Measurements from ENCODE around the gene MMADHC. TPM values are rescaled to one million over a fixed set of nuclear protein-coding genes. Genes with fewer than 3 reads are reported as not detected.
"Not testable (repeated sequence)": the region's sequence is repeated elsewhere in the genome, so short reads cannot be mapped to it uniquely, and the experiment has no call there.

The MMADHC gene
- total and polyA plus RNA-seq, 9 donors: 84.0 to 125 (median 108) TPM

DNA sequence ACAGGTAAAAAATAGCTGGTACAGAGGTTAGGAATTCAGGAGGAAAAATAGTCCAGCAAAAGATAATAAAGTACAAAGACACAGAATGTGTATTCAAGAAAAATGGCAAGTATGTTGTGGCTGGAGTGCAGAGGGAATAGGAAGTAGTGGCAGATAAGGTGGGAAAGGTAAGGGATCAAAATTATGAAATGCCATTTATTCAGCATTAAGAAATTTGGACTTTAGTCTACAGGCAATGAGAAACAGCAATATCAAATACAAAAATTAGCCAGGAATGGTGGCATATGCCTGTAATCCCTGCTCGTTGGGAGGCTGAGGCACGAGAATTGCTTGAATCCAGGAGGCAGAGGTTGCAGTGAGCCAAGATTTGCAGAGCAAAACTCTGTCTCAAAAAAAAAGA, 10.3 kb downstream of the MMADHC start:
- Histone ChIP-seq H3K27me3 (ENCODE audit: control insufficient read depth, insufficient read depth, low read length) (no peaks in the 10 kb centered on the region), H3K4me1 (ENCODE audit: control insufficient read depth, insufficient read depth, low read length) (no peaks in the 10 kb centered on the region), H3K9me3 (replicated peaks; ENCODE audit: control insufficient read depth, low read depth, low read length) (no peaks in the 10 kb centered on the region), H3K4me3 (ENCODE audit: low read length) (no peak overlapping the region), H3K27ac (ENCODE audit: low read length) (no peak overlapping the region), H3K36me3 (ENCODE audit: control insufficient read depth, insufficient read depth, low read length) (peaks cover 33% of the 10 kb centered on the region)
- no peak for DNase-seq
- no CpG with 5 or more reads among the region's 2 CpGs for WGBS (ENCODE audit: insufficient coverage)

DNA sequence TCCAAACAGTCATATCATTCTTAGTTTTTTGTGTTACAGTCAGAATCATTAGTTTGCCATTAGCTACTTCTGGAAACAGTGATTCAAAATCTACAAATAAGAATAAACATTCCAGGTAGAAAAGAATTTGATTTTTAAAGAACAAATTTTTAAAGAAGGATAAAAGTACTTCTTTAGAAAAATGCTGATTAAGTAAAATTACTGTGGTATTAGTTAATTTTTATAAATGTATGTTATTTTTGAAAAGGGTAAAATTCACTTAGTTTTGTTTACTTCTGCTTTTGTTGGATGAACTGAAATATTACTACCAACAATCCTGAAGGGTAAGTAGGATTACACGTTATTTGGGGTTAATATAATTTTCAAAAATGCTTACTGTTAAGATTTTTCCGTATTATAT, 11.8 kb downstream of the MMADHC start:
- Histone ChIP-seq H3K36me3 (ENCODE audit: control insufficient read depth, insufficient read depth, low read length) (peaks cover 28% of the 10 kb centered on the region), H3K27ac (ENCODE audit: low read length) (no peak overlapping the region), H3K4me3 (ENCODE audit: low read length) (no peak overlapping the region), H3K4me1 (ENCODE audit: control insufficient read depth, insufficient read depth, low read length) (no peaks in the 10 kb centered on the region), H3K9me3 (replicated peaks; ENCODE audit: control insufficient read depth, low read depth, low read length) (no peaks in the 10 kb centered on the region), H3K27me3 (ENCODE audit: control insufficient read depth, insufficient read depth, low read length) (no peaks in the 10 kb centered on the region)
- no peak for DNase-seq
- no CpG with 5 or more reads among the region's 2 CpGs for WGBS (ENCODE audit: insufficient coverage)

DNA sequence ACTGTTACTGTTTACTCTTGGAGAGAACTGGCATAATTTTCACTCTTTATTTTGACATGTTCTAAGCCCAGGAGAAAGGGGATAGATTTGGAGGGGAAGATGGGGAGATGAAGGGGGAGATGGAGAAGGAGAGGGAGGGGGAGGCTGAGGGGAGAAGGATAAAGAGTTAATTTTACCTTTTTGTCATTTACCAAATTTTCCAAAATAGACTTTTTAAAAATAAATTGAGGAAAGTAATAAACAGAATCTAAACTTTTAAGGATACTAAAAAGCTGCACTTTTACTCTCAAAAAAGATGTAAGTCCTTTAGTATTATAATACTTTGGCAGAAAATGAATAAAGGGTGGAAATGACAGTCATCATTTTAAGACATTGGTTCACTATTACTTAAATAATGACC, 12.3 kb downstream of the MMADHC start:
- no peaks in the 10 kb centered on the region for H3K9me3 ChIP-seq (replicated peaks; ENCODE audit: control insufficient read depth, low read depth, low read length)
- H3K27ac ChIP-seq (ENCODE audit: low read length): no peak overlapping the region
- no peak for DNase-seq
- no peaks in the 10 kb centered on the region for H3K4me1 ChIP-seq (ENCODE audit: control insufficient read depth, insufficient read depth, low read length)
- no peaks in the 10 kb centered on the region for H3K27me3 ChIP-seq (ENCODE audit: control insufficient read depth, insufficient read depth, low read length)
- no peak overlapping the region for H3K4me3 ChIP-seq (ENCODE audit: low read length)
- peaks cover 25% of the 10 kb centered on the region for H3K36me3 ChIP-seq (ENCODE audit: control insufficient read depth, insufficient read depth, low read length)

DNA sequence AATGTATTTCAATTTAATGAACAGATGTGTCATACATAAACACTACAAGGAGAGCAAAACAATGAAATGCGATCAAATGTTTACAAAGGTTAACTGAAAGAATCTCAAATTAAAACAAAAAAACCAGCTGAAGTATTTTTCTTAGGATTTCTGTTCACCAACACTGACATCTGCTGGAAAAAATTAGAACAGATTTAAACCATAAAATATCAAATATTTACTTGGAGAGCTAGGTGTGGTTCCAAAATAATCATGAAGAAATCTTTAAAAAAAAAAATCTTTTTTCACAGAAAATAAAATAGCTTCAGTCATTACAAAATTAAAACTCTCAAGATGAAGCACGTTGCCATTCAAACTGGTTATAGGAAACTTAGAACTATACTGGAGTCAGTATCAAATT, 13.8 kb downstream of the MMADHC start:
- no peaks in the 10 kb centered on the region for H3K9me3 ChIP-seq (replicated peaks; ENCODE audit: control insufficient read depth, low read depth, low read length)
- H3K27ac ChIP-seq (ENCODE audit: low read length): no peak overlapping the region
- H3K27me3 ChIP-seq (ENCODE audit: control insufficient read depth, insufficient read depth, low read length): no peaks in the 10 kb centered on the region
- no peak overlapping the region for H3K4me3 ChIP-seq (ENCODE audit: low read length)
- peaks cover 24% of the 10 kb centered on the region for H3K36me3 ChIP-seq (ENCODE audit: control insufficient read depth, insufficient read depth, low read length)
- no peak for DNase-seq
- H3K4me1 ChIP-seq (ENCODE audit: control insufficient read depth, insufficient read depth, low read length): no peaks in the 10 kb centered on the region
- WGBS (ENCODE audit: insufficient coverage): no CpG with 5 or more reads among the region's 2 CpGs

DNA sequence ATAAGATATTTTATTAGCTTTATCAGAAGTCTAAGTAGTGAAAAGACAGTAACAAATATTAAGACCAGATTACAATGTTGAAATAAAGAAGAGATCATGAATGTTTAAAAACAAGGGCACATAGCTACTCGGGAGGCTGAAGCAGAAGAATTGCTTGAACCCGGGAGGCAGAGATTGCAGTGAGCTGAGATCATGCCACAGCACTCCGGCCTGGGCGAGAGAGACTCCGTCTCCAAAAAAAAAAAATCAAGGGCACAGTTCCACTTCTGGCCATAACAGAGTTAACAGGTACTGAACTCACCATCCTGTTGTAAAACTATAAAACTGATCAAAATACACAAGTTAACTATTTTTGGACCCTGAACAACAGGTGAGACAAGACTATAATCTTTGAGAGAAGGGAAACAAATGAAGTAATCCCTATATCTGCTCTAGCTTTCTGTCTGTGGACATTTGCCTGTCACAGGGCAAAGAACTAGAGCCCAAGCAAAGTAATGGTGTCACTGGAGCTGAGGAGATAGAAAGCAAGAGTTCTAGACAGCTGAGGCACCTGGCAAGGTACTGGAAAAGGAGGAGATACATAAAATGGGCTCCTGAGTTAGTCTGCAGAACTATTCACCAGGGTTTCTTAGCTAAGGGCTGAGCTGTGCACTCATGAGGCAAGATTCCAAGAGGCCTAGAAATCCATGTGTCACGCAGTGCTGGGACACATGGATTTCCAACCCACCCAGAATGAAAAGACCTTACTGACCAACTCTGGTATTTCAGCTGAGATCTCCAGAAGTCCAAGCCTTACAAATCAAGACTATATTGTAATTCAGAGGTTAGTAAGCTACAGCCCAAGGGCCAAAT, 15.2 kb downstream of the MMADHC start:
- Histone ChIP-seq H3K27me3 (ENCODE audit: control insufficient read depth, insufficient read depth, low read length) (no peaks in the 10 kb centered on the region), H3K36me3 (ENCODE audit: control insufficient read depth, insufficient read depth, low read length) (peaks cover 27% of the 10 kb centered on the region), H3K9me3 (replicated peaks; ENCODE audit: control insufficient read depth, low read depth, low read length) (no peaks in the 10 kb centered on the region), H3K4me3 (ENCODE audit: low read length) (no peak overlapping the region), H3K4me1 (ENCODE audit: control insufficient read depth, insufficient read depth, low read length) (no peaks in the 10 kb centered on the region), H3K27ac (ENCODE audit: low read length) (peak overlapping the region; percentile 43)
- 92% methylated on average over 5 of the region's 6 CpGs for WGBS (ENCODE audit: insufficient coverage)
- no peak for DNase-seq

DNA sequence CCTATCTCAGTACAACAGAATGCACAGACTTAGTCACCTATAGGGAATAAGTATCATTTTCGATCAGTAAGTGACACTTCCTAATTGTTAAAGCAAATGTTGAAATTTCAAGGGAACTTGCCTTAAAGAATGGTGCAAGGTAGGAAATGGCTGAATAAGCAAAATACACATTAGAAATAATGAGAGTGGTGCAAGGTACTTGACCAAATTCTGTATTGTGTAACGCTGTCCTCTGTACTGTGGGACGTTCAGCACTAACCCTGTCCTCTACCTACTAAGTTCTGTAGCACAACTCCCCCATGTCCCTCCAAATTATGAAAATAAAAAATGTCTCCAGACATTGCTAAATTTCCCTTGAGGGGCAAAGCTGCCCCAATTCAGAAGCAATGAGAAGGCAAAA, 19.4 kb downstream of the MMADHC start:
- no peaks in the 10 kb centered on the region for H3K27me3 ChIP-seq (ENCODE audit: control insufficient read depth, insufficient read depth, low read length)
- H3K4me3 ChIP-seq (ENCODE audit: low read length): no peak overlapping the region
- DNase-seq: no peak
- peaks cover 19% of the 10 kb centered on the region for H3K36me3 ChIP-seq (ENCODE audit: control insufficient read depth, insufficient read depth, low read length)
- no peaks in the 10 kb centered on the region for H3K4me1 ChIP-seq (ENCODE audit: control insufficient read depth, insufficient read depth, low read length)
- H3K27ac ChIP-seq (ENCODE audit: low read length): no peak overlapping the region
- WGBS (ENCODE audit: insufficient coverage): 80% methylated on average over 1 of the region's 3 CpGs
- no peaks in the 10 kb centered on the region for H3K9me3 ChIP-seq (replicated peaks; ENCODE audit: control insufficient read depth, low read depth, low read length)

DNA sequence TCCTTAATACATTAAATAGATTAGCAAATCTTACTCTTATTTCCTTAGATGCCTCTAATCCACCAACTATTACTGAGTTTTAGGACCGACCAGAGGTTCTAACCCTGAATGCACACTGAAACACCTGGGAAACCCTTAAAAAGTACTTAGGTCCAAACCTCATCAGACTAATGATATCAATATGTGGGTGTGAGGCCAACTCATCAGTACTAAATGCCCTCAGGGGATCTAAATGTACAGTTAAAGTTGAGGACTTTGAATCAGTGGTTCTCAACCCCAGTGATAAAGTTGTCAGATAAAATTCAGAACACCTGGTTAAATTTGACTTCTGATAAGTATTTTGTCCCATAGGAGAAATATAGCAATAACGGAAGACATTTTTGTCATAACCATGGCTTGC, 20.9 kb downstream of the MMADHC start:
- Histone ChIP-seq H3K9me3 (replicated peaks; ENCODE audit: control insufficient read depth, low read depth, low read length) (no peaks in the 10 kb centered on the region), H3K36me3 (ENCODE audit: control insufficient read depth, insufficient read depth, low read length) (peaks cover 11% of the 10 kb centered on the region), H3K27me3 (ENCODE audit: control insufficient read depth, insufficient read depth, low read length) (no peaks in the 10 kb centered on the region), H3K4me3 (ENCODE audit: low read length) (no peak overlapping the region), H3K27ac (ENCODE audit: low read length) (no peak overlapping the region), H3K4me1 (ENCODE audit: control insufficient read depth, insufficient read depth, low read length) (no peaks in the 10 kb centered on the region)
- no peak for DNase-seq
- no CpG with 5 or more reads among the region's 2 CpGs for WGBS (ENCODE audit: insufficient coverage)

DNA sequence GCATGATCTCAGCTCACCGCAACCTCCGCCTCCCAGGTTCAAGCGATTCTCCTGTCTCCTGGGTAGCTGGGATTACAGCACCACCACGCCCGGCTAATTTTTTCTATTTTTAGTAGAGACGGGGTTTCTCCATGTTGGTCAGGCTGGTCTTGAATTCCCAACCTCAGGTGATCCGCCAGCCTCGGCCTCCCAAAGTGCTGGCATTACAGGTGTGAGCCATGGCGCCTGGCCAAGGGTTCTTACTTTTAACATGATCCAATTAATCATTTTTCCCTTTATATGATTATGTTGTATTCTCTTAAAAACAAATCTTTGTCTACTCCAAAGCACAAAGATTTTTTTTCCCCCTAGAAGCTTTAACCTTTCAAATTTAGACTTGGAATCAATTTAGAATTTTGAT, 21.9 kb downstream of the MMADHC start:
- H3K36me3 ChIP-seq (ENCODE audit: control insufficient read depth, insufficient read depth, low read length): peaks cover 11% of the 10 kb centered on the region
- no CpG with 5 or more reads among the region's 9 CpGs for WGBS (ENCODE audit: insufficient coverage)
- H3K27ac ChIP-seq (ENCODE audit: low read length); H3K4me1 ChIP-seq (ENCODE audit: control insufficient read depth, insufficient read depth, low read length); H3K27me3 ChIP-seq (ENCODE audit: control insufficient read depth, insufficient read depth, low read length); H3K9me3 ChIP-seq (replicated peaks; ENCODE audit: control insufficient read depth, low read depth, low read length); H3K4me3 ChIP-seq (ENCODE audit: low read length); DNase-seq: not testable (repeated sequence)

DNA sequence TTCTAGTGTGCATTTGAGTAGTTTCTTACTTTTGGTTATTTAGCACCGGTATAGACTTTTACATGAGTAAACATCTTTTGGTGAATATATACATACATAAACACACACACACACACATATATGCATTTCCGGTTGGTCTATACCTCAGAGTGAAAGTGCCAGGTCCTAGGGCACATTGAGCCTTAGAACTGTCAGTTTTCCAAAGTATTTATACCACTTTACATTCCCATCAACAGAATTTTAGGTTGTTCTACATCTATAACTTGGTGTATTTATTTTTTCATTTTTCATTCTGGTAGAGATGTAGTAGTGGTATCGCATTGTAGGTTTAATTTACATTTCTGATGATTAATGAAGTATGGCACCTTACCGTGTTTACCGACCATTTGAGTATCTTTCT, 22.6 kb downstream of the MMADHC start:
- Histone ChIP-seq H3K36me3 (ENCODE audit: control insufficient read depth, insufficient read depth, low read length) (peaks cover 11% of the 10 kb centered on the region), H3K9me3 (replicated peaks; ENCODE audit: control insufficient read depth, low read depth, low read length) (no peaks in the 10 kb centered on the region), H3K4me3 (ENCODE audit: low read length) (no peak overlapping the region), H3K27ac (ENCODE audit: low read length) (no peak overlapping the region), H3K4me1 (ENCODE audit: control insufficient read depth, insufficient read depth, low read length) (no peaks in the 10 kb centered on the region), H3K27me3 (ENCODE audit: control insufficient read depth, insufficient read depth, low read length) (no peaks in the 10 kb centered on the region)
- DNase-seq: no peak
- no CpG with 5 or more reads among the region's 5 CpGs for WGBS (ENCODE audit: insufficient coverage)

DNA sequence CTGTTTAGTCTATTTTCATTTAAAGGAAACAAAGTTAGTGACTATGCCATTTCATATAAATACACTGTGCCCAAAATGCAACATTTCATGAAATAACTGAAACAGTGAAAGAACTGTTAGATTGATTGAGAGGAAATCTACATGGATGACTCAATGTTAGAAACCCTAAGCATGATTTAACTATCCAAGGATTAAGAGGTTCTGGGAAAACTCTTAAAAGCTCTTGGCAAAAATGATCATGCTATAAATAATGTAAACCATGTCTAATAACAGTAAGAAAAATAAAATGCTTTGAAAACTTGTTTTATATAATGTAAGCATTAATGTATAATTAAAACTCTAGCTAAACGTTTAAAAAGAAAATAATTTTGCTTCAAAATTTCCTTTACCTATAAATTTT, 23.5 kb downstream of the MMADHC start:
- Histone ChIP-seq H3K4me1 (ENCODE audit: control insufficient read depth, insufficient read depth, low read length) (no peaks in the 10 kb centered on the region), H3K27me3 (ENCODE audit: control insufficient read depth, insufficient read depth, low read length) (no peaks in the 10 kb centered on the region), H3K9me3 (replicated peaks; ENCODE audit: control insufficient read depth, low read depth, low read length) (no peaks in the 10 kb centered on the region), H3K27ac (ENCODE audit: low read length) (no peak overlapping the region), H3K4me3 (ENCODE audit: low read length) (no peak overlapping the region), H3K36me3 (ENCODE audit: control insufficient read depth, insufficient read depth, low read length) (peaks cover 9% of the 10 kb centered on the region)
- WGBS (ENCODE audit: insufficient coverage): no CpG with 5 or more reads among the region's 1 CpG
- no peak for DNase-seq

DNA sequence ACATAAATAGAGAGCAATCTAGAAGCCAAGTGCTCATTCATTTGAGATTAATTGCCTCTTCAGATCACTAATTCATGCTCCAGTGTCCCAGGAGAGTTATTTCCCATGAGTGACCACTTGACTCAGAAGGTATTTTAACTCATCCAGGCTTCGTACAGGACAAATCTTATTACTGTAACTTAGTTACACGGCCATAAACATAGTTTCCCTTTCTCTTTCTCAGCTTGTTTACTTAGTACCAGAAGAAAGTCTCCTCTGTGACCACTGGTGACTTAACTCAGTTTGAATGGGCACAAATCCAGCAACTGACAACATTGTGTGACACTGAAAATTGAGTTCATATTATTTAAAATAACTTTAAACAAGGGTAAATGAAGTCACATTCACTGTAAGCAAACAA, 25.3 kb downstream of the MMADHC start:
- DNase-seq: no peak
- WGBS (ENCODE audit: insufficient coverage): no CpG with 5 or more reads among the region's 2 CpGs

More for the DNA sequence above, 25.3 kb downstream of the MMADHC start:
- no peak overlapping the region for H3K27ac ChIP-seq (ENCODE audit: low read length)
- H3K27me3 ChIP-seq (ENCODE audit: control insufficient read depth, insufficient read depth, low read length): no peaks in the 10 kb centered on the region
- no peak overlapping the region for H3K4me3 ChIP-seq (ENCODE audit: low read length)
- peaks cover 2% of the 10 kb centered on the region for H3K36me3 ChIP-seq (ENCODE audit: control insufficient read depth, insufficient read depth, low read length)
- no peaks in the 10 kb centered on the region for H3K9me3 ChIP-seq (replicated peaks; ENCODE audit: control insufficient read depth, low read depth, low read length)
- no peaks in the 10 kb centered on the region for H3K4me1 ChIP-seq (ENCODE audit: control insufficient read depth, insufficient read depth, low read length)
